Tibial artery (tissue), 4 donors: ENCODE measurements around the gene NR4A1.

Experiments
- DNase-seq, 2 donors: peaks; one replicate each; pipeline ENCODE4 v3.0.0-alpha.2; 2019
- H3K27ac ChIP-seq, 2 donors: fragments of 200-600 bp; sonication (generic) in 1 of 2; 1 replicate in 1 of 2; 2 replicates in 1 of 2; pipeline ENCODE4 v1.5.1; 2018 to 2019; ENCODE audit warnings: mild to moderate bottlenecking in 1 of 2
- H3K27me3 ChIP-seq, 2 donors: fragments of 200-600 bp; sonication (generic) in 1 of 2; one replicate each; pipeline versions ENCODE4 v1.5.1 to v1.6.0; 2016 to 2019
- H3K36me3 ChIP-seq, 3 donors: fragments of 200-600 bp; sonication (generic) in 2 of 3; one replicate each; pipeline ENCODE4 v1.5.1; 2016 to 2019; ENCODE audit warnings: mild to moderate bottlenecking in 2 of 3
- H3K4me1 ChIP-seq, 4 donors: fragments of 200-600 bp; sonication (generic) in 2 of 4; 1 replicate in 3 of 4; 2 replicates in 1 of 4; pipeline ENCODE4 v1.5.1; 2016 to 2019
- H3K4me3 ChIP-seq, 2 donors: fragments of 200-600 bp; sonication (generic) in 1 of 2; 1 replicate in 1 of 2; 2 replicates in 1 of 2; pipeline ENCODE4 v1.5.1; 2018 to 2019; ENCODE audit warnings: mild to moderate bottlenecking in 2 of 2
- H3K9me3 ChIP-seq, 3 donors: fragments of 200-600 bp; sonication (generic) in 1 of 3; one replicate each; pipeline ENCODE4 v1.5.1; 2016 to 2019
- intact Hi-C: fragments of 100-400 bp; cut with DNase I; formaldehyde crosslinking; loops from one replicate; pipeline ENCODE4 v1.15.0; 2023; ENCODE audit warnings: low total_unique reads
- TF ChIP-seq, protein P1 (sequence below), 2 experiments: fragments of 200-600 bp in 1 of 2; fragments of 450-650 bp in 1 of 2; IDR thresholded peaks; one replicate each; pipeline ENCODE4 v1.5.1; 2017 to 2019; ENCODE audit warnings: antibody characterized with exemption in 2 of 2, mild to moderate bottlenecking in 1 of 2, moderate library complexity in 1 of 2

Gene NR4A1

DNA sequence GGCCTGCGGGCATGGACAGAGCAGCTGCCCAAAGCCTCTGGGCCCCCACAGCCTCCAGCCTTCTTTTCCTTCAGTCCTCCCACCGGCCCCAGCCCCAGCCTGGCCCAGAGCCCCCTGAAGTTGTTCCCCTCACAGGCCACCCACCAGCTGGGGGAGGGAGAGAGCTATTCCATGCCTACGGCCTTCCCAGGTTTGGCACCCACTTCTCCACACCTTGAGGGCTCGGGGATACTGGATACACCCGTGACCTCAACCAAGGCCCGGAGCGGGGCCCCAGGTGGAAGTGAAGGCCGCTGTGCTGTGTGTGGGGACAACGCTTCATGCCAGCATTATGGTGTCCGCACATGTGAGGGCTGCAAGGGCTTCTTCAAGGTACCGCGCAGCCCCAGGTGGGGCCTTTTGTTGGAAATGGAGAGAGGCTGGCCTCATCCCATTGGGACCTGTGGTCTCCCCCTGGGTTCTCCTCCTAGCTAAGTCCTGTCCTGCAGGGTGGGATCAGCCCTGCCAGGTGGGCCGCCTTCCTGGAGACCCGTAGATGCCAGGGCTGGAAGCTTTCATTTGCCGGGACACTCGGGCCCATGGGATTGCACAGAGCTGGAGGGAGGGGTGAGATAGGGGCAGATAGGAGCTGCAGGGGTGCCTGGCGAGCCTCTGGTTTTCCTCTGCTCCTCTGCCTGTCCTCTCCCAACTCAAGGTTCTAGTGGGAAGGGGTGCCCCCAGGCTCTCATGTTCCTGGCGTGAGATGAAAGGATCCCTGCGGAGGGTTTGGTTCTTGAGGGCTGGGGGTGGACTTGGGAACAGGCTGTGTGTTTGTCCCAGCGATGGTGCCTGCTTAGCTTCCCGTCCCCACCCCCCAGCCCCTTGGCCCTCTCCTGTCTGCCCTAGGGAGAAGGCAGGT, 3.8 kb downstream of the NR4A1 start:
- intact Hi-C loops: no loop called here
- no peak for DNase-seq
- Histone ChIP-seq H3K4me3 (no peak overlapping the region), H3K27me3 (no peaks in the 10 kb centered on the region), H3K36me3 (peaks cover 55 to 75% (median 65%) of the 10 kb centered on the region in 3 donors), H3K9me3 (no peaks in the 10 kb centered on the region), H3K4me1 (peaks cover 0 to 38% (median 19%) of the 10 kb centered on the region in 4 donors), H3K27ac (peak overlapping the region in 1 of 2 donors; percentile 100)
- TF ChIP-seq, protein P1, sequence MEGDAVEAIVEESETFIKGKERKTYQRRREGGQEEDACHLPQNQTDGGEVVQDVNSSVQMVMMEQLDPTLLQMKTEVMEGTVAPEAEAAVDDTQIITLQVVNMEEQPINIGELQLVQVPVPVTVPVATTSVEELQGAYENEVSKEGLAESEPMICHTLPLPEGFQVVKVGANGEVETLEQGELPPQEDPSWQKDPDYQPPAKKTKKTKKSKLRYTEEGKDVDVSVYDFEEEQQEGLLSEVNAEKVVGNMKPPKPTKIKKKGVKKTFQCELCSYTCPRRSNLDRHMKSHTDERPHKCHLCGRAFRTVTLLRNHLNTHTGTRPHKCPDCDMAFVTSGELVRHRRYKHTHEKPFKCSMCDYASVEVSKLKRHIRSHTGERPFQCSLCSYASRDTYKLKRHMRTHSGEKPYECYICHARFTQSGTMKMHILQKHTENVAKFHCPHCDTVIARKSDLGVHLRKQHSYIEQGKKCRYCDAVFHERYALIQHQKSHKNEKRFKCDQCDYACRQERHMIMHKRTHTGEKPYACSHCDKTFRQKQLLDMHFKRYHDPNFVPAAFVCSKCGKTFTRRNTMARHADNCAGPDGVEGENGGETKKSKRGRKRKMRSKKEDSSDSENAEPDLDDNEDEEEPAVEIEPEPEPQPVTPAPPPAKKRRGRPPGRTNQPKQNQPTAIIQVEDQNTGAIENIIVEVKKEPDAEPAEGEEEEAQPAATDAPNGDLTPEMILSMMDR (IDR thresholded peaks at IDR 0.05): no peak

GRCh38 chr12:52055731-52056711, 4.8 kb downstream of the NR4A1 start:
- Histone ChIP-seq H3K36me3 (peaks cover 55 to 75% (median 65%) of the 10 kb centered on the region in 3 donors), H3K4me1 (peaks cover 0 to 31% (median 13%) of the 10 kb centered on the region in 4 donors), H3K9me3 (no peaks in the 10 kb centered on the region), H3K27ac (no peak overlapping the region), H3K4me3 (no peak overlapping the region), H3K27me3 (no peaks in the 10 kb centered on the region)
- DNase-seq: no peak
- TF ChIP-seq, protein P1 (IDR thresholded peaks at IDR 0.05): no peak
- intact Hi-C loops: no loop called here

GRCh38 chr12:52056801-52057637, 5.8 kb downstream of the NR4A1 start:
- no peak for DNase-seq
- intact Hi-C loops: no loop called here
- H3K27me3 ChIP-seq: no peaks in the 10 kb centered on the region
- H3K27ac ChIP-seq: peak overlapping the region in 1 of 2 donors; percentile 5
- H3K4me1 ChIP-seq: peaks cover 0 to 31% (median 12%) of the 10 kb centered on the region in 4 donors
- H3K9me3 ChIP-seq: no peaks in the 10 kb centered on the region
- H3K4me3 ChIP-seq: no peak overlapping the region
- TF ChIP-seq, protein P1 (IDR thresholded peaks at IDR 0.05): no peak
- H3K36me3 ChIP-seq: peaks cover 55 to 75% (median 65%) of the 10 kb centered on the region in 3 donors

DNA sequence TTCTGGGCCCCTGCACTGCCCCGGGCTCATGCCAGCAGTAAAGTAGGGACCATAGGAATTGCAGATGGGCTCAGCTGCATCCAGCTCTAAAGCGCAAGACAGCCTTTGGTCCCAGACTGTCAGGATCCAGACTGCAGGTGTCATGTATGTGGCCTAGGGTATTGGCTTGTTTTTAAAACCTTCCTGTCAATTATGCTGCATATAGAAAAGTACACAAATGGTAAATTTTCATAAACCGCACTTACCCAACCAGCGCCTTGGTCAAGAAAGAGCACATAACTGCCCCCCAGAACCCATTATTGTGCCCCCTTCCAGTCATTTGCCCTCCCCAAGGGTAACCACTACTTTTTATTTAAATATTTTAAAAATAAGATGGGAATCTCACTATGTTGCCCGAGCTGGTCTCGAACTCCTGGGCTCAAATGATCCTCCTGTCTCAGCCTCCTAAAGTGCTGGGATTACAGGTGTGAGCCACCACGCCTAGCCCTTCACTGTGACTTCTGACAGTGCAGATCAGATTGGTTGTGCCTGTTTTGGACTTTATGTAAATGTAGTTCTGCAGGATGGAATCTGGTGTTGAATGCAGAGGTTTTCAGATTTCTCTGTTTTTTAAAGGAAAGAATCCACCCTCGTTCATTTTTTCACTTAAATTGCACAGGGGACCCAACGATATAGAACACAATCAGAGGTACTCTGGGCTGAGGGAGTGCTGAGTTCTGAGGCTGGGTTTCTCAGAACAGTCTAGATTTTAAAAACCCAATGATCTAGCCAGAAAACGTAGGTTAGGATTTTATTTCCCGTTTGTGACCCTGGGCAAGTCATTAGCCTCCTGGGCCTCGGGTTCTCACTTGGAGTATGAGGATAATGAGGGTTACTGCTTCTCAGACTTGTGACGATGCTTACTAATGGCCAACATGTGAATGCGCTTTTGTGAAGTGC, 6.7 kb downstream of the NR4A1 start:
- TF ChIP-seq, protein P1 (IDR thresholded peaks at IDR 0.05): no peak
- Histone ChIP-seq H3K27ac (no peak overlapping the region), H3K9me3 (no peaks in the 10 kb centered on the region), H3K27me3 (no peaks in the 10 kb centered on the region), H3K4me1 (peaks cover 0 to 25% (median 6%) of the 10 kb centered on the region in 4 donors), H3K36me3 (peaks cover 55 to 67% (median 65%) of the 10 kb centered on the region in 3 donors), H3K4me3 (no peak overlapping the region)
- DNase-seq: no peak
- intact Hi-C loops: no loop called here
